ENCODE measurements around the gene KANK2.

DNA sequence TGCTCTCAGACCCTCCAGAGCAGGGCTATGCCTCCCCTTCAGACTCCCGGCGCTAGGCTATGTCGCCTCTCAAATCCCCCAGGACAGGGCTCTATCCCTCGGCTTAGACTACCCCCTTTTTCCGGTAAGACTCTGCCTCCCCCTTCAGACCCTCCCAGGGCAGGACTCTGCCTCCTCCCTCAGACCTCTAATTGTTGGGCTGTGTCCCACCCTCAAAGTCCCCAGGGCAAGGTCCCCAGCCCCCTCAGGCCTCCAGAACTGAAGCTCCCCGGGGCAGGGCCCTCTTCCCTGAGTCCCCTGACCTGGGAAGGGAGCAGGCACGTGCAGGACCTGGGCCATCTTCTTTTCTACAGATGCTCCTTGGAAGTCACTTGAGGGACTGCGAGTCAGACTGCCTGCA lies 3.2 kb downstream of the KANK2 start:
- TF ChIP-seq, protein P1, sequence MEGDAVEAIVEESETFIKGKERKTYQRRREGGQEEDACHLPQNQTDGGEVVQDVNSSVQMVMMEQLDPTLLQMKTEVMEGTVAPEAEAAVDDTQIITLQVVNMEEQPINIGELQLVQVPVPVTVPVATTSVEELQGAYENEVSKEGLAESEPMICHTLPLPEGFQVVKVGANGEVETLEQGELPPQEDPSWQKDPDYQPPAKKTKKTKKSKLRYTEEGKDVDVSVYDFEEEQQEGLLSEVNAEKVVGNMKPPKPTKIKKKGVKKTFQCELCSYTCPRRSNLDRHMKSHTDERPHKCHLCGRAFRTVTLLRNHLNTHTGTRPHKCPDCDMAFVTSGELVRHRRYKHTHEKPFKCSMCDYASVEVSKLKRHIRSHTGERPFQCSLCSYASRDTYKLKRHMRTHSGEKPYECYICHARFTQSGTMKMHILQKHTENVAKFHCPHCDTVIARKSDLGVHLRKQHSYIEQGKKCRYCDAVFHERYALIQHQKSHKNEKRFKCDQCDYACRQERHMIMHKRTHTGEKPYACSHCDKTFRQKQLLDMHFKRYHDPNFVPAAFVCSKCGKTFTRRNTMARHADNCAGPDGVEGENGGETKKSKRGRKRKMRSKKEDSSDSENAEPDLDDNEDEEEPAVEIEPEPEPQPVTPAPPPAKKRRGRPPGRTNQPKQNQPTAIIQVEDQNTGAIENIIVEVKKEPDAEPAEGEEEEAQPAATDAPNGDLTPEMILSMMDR (conservative IDR thresholded peaks at IDR 0.05; ENCODE audit: low read depth, low read length) = no peak
- no peak for TF ChIP-seq EZH2 (IDR thresholded peaks at IDR 0.05; ENCODE audit: borderline replicate concordance, low read depth, low read length, poor library complexity, severe bottlenecking)

Data from A673 (cell line).